HG02970 (cell line): Measurements from ENCODE around the gene XCL2.
"Not testable (repeated sequence)": the region's sequence is repeated elsewhere in the genome, so short reads cannot be mapped to it uniquely, and the experiment has no call there.

Source experiments
- ATAC-seq: cut with Tn5 transposase; IDR thresholded peaks from one replicate; pipeline ENCODE4 v1.9.1; 2021; ENCODE audit warnings: mild to moderate bottlenecking, moderate library complexity, moderate number of reproducible peaks; ENCODE audit not compliant: unreplicated experiment, low FRiP score

XCL2 gene

DNA sequence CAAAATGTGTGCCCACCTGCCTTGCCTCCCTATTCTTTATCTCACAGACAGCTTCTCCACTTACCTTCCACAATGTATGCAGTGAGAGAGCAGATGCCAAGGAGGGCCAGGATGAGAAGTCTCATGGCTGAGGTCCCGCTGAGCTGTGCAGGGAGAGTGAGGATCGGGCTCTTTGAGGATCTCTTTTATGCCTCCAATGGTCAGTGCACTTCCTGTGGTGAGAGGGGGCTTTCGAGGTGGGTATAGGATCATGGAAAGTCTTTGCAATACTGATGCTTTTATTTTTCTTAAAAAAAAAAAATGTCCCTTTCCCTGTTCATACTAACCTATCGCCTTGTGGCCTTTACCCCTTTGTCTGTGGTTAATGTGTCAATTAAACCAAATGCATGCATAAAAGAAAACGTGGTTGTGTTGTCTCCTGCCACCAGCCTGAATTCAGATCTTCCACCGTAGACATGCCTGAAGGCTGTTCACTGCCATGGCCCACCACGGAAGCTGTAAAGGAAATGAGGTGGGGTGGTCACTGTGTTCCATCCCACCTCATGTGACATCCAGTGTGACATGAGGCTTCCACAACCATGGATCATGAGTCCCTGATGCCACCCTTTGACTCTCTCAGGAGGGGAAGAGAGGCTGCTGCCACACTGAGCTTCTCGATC lies at the start of gene XCL2:
Gene XCL2, minus strand, starts transcription at position 158 of the 659 bp plus-strand sequence. Its CDS starts 33 bp downstream, at position 125.
- ATAC-seq: not testable (repeated sequence)

GRCh38 chr1:168591641-168592250 lies 47.9 kb upstream of the XCL2 start:
- no peak for ATAC-seq

- no peak for ATAC-seq
Measured at GRCh38 chr1:168591066-168591465, 47.3 kb upstream of the XCL2 start.

DNA sequence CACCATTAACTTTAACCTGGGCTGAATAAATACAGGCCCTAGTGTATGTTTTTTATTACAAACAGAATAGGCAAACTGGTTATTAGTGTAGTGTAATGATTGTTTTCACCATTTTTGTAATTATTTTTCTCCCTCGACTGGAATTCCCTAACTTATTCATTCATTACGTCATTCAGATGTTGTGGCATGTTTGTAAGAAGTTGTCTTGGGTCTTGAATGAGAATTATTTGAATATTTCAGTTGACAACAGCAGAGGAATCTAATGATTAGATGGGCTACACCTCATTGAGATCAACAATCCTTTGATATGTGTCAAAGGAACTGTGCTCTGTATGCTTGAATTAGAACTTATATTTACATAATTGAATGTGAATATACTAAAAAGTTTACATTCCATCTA lies 45.4 kb upstream of the XCL2 start:
- no peak for ATAC-seq

DNA sequence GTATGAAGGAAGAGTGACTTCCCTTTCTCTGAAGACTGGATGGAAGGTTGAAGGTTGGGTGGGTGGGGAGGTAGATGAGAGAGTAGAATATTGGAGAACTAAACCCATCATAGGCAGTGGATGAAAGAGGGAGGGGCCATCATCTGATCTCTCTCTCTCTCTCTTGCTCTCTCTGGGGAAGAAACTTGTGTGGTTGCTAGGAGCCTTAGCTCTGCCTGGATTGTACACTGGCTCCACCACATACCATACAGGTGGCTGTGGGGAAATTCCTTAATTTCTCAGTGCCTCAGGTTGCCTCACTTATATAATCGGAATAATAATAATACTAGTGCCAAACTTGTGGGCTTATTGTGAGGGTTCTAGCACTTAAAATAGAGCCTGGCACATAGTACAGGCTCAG lies 42.1 kb upstream of the XCL2 start:
- no peak for ATAC-seq

DNA sequence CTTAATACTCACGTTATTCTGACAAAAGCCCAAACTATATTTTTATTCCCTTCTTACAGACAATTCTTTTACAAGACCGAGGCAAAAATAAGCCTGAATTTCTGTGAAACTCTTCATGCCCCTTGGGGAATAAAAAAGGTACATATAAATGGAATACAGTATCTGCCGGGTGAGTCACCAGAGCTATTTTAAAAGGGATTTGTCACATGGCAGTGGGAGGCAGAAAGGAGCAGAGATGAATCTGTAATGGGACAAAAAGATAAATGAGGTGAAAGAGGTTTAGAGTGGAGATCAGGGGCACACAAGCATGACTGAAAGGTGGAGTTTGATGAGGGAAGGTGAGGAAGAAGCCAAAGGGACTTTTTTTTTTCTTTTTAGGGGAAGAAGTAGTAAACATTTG lies 41.4 kb upstream of the XCL2 start:
- no peak for ATAC-seq

DNA sequence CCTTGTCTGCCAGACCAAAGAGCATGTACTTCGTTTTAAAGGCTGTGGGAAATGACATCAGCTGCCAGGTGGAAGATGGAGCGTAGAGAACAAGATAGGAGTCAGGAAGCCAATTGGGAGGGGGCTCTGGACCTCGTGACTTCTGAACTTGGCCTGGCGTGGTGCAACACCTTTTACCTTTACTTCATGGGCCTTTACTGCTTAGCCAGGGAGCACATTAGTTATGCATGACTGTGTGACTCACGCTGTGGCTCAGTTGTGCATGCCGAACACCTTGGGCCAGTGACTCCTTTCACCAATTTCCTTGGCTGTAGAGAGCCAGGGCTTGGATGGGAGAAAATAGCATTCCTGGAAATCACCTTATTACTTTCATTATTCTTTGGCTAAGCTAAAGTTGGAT lies 39.8 kb upstream of the XCL2 start:
- no peak for ATAC-seq

- no peak for ATAC-seq
Measured at GRCh38 chr1:168582688-168583336, 39.0 kb upstream of the XCL2 start.

- ATAC-seq: no peak
Measured at GRCh38 chr1:168581817-168582572, 38.2 kb upstream of the XCL2 start.

GRCh38 chr1:168580991-168581390 lies 37.2 kb upstream of the XCL2 start:
- not testable (repeated sequence) for ATAC-seq

GRCh38 chr1:168580290-168580689 lies 36.5 kb upstream of the XCL2 start:
- not testable (repeated sequence) for ATAC-seq

GRCh38 chr1:168578531-168579185 lies 34.9 kb upstream of the XCL2 start:
- ATAC-seq: not testable (repeated sequence)

DNA sequence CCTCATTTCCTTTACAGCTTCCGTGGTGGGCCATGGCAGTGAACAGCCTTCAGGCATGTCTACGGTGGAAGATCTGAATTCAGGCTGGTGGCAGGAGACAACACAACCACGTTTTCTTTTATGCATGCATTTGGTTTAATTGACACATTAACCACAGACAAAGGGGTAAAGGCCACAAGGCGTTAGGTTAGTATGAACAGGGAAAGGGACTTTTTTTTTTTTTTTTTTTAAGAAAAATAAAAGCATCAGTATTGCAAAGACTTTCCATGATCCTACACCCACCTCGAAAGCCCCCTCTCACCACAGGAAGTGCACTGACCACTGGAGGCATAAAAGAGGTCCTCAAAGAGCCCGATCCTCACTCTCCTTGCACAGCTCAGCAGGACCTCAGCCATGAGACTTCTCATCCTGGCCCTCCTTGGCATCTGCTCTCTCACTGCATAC lies 32.5 kb upstream of the XCL2 start, which contains the start of gene XCL1:
Gene XCL1, plus strand, starts transcription at position 361 of the 444 bp plus-strand sequence. Its CDS starts 33 bp downstream, at position 394.
- ATAC-seq: not testable (repeated sequence)

GRCh38 chr1:168574234-168574633 lies 30.4 kb upstream of the XCL2 start:
- ATAC-seq: not testable (repeated sequence)

DNA sequence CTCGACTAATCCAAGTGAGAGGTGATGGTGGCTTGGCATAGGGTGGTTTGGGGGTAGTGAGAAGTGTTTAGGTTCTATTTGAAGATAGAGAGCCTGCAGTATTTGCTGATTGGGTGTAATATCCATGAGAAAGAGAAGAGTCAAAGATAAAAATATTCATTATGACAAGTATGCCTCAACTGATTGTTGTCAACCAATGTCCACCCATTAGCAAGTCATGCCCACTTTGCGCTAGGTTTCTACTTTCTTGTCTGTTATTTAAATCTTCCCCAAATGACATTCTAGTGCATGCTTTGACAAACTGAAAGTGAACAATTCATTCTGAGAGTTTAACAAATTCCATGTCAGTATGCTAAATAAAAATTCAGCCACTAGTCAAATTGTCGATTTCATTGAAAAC lies 28.8 kb upstream of the XCL2 start:
- ATAC-seq: no peak

DNA sequence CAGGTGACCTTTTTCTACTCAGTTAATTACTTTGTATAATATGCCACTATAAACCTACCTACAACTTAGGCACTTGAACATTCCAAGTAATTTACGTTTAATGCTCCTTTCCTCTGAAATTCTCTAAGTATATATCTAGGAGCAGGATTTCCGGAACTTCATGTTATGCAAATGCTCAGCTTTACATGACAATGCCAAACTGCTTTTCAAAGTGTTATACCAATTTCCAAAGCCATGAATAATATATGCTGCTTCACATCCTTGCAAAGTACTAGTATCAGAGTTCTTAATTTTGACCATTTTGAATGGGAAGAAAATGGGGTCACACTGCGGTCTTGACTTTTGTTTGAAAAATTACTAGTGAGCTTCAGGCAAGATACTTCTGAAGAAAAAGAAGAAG lies 26.9 kb upstream of the XCL2 start:
- ATAC-seq: no peak

DNA sequence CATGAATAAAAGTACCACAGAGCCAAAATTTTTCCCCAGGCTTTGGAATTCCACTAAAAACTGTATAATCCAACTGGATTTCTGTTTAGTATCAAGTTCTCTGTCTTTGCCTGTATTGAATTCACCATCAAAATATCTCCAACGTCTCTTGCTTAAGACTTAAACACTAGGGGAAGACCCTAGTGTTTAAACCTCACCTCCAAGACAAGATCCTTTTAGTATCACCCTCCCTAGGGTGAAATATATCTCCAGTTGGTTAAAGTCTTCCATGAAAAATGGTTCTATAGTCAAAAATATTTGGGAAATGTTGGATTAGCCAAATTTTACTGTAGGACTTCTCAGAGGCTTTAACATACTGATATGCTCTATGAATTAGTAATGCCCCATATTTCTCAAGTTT lies 24.5 kb upstream of the XCL2 start:
- ATAC-seq: no peak

DNA sequence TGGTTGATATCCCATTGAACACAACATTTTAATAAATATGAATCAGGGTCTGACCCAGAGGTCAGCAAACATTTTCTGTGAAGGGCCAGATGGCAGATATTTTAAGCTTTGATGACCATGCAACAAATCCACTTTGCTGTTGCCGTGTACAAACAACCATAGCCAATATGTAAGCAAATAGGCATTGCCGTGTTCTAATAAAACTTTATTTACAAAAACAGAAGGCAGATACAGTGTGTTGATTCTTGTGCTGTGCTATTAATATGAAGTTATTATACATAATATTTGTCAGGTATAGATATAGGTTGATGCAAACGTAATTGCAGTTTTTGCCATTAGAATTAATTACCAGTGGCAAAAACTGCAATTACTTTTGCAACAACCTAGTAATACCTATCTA lies 23.8 kb upstream of the XCL2 start:
- ATAC-seq: no peak

- ATAC-seq: no peak
Measured at GRCh38 chr1:168567007-168567406, 23.2 kb upstream of the XCL2 start.

GRCh38 chr1:168565825-168566224 lies 22.0 kb upstream of the XCL2 start:
- ATAC-seq: no peak
